Measurements from ENCODE around the gene IL1RAPL2.

DNA sequence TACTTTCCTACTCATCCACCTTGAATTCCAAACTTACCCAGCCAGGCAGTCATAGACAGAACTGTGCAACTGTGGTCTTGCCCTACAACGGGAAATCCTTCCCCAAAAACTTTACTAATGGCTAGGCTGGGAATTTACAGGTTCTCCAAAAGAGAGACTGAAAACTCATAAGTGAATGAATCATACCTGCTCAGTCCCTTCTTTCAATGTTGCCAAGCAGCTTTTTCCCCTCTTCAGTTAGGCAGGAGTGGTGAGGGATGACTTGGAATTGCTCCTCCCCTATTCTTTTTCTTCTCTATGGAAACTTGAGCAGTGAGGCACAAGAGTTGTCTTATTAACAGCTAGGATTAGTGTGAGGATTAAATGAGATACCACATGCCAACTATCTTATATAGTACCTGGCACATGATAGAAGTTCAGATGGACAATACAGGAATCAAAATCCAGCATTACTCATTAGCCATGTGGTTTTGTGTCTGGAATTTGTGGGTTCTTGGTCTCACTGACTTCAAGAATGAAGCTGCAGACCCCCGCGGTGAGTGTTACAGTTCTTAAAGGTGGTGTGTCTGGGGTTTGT lies 548.6 kb downstream of the IL1RAPL2 start:
- TF ChIP-seq BHLHE40 (IDR thresholded peaks at IDR 0.05; ENCODE audit: borderline replicate concordance) (no peak), TARDBP (IDR thresholded peaks at IDR 0.05) (no peak), SP1 (IDR thresholded peaks at IDR 0.05) (no peak), SUZ12 (IDR thresholded peaks at IDR 0.05) (no peak), FOXM1 (IDR thresholded peaks at IDR 0.05; ENCODE audit: borderline replicate concordance) (no peak), CTBP1 (IDR thresholded peaks at IDR 0.05; ENCODE audit: borderline replicate concordance) (no peak), ZNF384 (IDR thresholded peaks at IDR 0.05) (no peak), HDGF (IDR thresholded peaks at IDR 0.05; ENCODE audit: borderline replicate concordance) (no peak), ELF4 (IDR thresholded peaks at IDR 0.05) (no peak), LEF1 (IDR thresholded peaks at IDR 0.05; ENCODE audit: borderline replicate concordance) (no peak)
- TF ChIP-seq, protein P1, sequence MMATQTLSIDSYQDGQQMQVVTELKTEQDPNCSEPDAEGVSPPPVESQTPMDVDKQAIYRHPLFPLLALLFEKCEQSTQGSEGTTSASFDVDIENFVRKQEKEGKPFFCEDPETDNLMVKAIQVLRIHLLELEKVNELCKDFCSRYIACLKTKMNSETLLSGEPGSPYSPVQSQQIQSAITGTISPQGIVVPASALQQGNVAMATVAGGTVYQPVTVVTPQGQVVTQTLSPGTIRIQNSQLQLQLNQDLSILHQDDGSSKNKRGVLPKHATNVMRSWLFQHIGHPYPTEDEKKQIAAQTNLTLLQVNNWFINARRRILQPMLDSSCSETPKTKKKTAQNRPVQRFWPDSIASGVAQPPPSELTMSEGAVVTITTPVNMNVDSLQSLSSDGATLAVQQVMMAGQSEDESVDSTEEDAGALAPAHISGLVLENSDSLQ (IDR thresholded peaks at IDR 0.05): no peak
